ENCODE results near the gene OSBP.

DNA sequence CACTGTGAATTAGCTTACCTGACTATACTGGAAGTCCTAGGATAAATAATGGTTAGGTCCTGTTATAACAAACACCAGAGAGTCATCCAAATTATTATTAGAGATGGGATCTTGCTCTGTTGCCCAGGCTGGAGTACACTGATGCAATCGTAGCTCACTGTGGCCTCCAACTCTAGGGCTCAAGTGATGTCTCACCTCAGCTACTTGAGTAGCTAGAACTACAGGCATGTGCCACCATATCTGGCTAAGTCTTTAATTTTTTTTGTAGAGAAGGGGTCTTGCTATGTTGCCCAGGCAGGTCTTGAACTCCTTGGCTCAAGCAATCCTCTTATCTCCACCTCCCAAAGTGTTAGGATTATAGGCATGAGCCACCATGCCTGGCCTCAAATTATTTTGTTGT lies 37.2 kb downstream of the OSBP start:
- no peak for TF ChIP-seq EZH2 (IDR thresholded peaks at IDR 0.05; ENCODE audit: insufficient read depth, poor library complexity, severe bottlenecking)
- no peak for TF ChIP-seq EZH2phosphoT487 (IDR thresholded peaks at IDR 0.05; ENCODE audit: insufficient read depth, low read depth)

Data from GM23248 (cell line).